ENCODE data around the gene ZMPSTE24. TPM values are rescaled to one million over a fixed set of nuclear protein-coding genes. Genes with fewer than 3 reads are reported as not detected.
A peak's percentile ranks its signal among the peaks of the same experiment; 100 is the strongest.

Gene ZMPSTE24
- total RNA-seq (2013): 27.3 TPM
- polyA plus RNA-seq (10 to 100 TPM in 2 of 3 donors, 1 to 10 TPM in 1; 6.4 to 45.6 (median 36.0) TPM), polyA minus RNA-seq (6.8 and 11.6 TPM in 2 replicates), total RNA-seq (14.0 to 37.5 (median 29.4) reads per million in 11 experiments)

DNA sequence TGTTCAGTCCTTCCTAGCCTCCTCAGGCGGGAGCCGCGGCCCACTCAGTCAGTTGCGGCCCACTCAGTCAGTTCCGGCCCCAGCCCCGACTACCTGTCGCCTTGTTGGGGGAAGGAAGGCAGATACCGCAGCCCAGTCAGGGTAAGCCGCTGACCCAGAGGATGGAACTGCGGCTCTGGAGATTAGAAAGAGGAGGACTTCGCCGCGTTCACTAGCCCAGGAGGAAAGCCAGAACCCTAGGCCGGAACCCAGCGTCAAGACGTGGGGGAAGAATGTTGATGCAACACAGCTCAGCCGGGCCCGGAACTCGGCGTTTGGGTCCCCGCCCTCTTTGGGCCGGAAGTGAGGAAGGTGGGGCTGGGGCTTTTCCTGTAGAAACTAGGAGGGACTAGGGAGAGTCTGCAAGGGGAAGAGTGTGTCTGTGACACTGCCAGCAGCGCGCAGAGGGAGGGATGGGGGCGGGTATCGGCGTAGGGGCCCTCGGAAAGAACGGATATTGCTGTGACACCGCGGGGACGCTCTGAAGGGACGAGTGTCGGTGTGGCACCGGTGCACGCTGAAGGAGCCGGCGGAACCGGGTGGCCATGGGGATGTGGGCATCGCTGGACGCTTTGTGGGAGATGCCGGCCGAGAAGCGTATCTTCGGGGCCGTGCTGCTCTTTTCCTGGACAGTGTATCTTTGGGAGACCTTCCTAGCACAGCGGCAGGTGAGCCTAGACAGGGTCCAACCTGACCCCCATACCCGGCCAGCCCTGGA lies at the start of gene ZMPSTE24:
TSS of gene ZMPSTE24 (plus strand) at position 549 of the 757 bp plus-strand sequence. CDS start at position 585, 36 bp downstream.
- H4K20me1 ChIP-seq (ENCODE audit: insufficient read depth, low read length): peaks cover 4% of the 10 kb centered on the region
- intact Hi-C loops (cut with micrococcal nuclease): loop anchor here (2.0 to 10.0 kb wide), 5 partner anchors 15 to 147 kb away; partner anchors contain the start of genes RLF (in 2 of the 2), COL9A2 (in 1 of the 2) and SMAP2 (in 1 of the 2)
- Mint-ChIP-seq H3K9me3 (no peaks in the 10 kb centered on the region), H3K36me3 (peaks cover 26 to 29% of the 10 kb centered on the region in 2 donors), H3K27ac (peak within 1 kb of the TSS; percentile 99 to 100 (median 100)), H3K4me3 (peak within 1 kb of the TSS; percentile 94 to 98), H3K27me3 (ENCODE audit: low read depth in 3 of 3) (peaks cover 0 to 2% (median 0%) of the 10 kb centered on the region in 3 donors), H3K4me1 (peaks cover 15% of the 10 kb centered on the region)
- H3K27me3 ChIP-seq (ENCODE audit: control insufficient read depth in 2 of 2, insufficient read depth in 2 of 2, low read length in 2 of 2): no peaks in the 10 kb centered on the region
- DNase-seq: peak; percentile 95 to 98 (median 98)
- peak within 1 kb of the TSS; percentile 95 for H2AFZ ChIP-seq (ENCODE audit: insufficient read depth, low read depth, low read length, poor library complexity, severe bottlenecking)
- H3K79me2 ChIP-seq (ENCODE audit: insufficient read depth, low read length): peaks cover 55% of the 10 kb centered on the region
- no peak for TF ChIP-seq CTCF (IDR thresholded peaks at IDR 0.05)
- WGBS (ENCODE audit: insufficient coverage): under 1% methylated on average over 48 of the region's 48 CpGs
- H3K27ac ChIP-seq (ENCODE audit: low read depth in 1 of 2, low read length in 2 of 2): peak within 1 kb of the TSS; percentile 98 to 99
- peak within 1 kb of the TSS; percentile 90 for H3K4me2 ChIP-seq (replicated peaks; ENCODE audit: extremely low read depth, low read length, poor library complexity, severe bottlenecking)
- H3K9me3 ChIP-seq (replicated peaks in 1 of 2; ENCODE audit: control insufficient read depth in 1 of 2, insufficient read depth in 1 of 2, low read length in 2 of 2): no peaks in the 10 kb centered on the region
- H3K36me3 ChIP-seq (replicated peaks in 1 of 2; ENCODE audit: control insufficient read depth in 1 of 2, insufficient read depth in 2 of 2, low read length in 2 of 2): peaks cover 27 to 35% of the 10 kb centered on the region in 2 donors
- H3K9ac ChIP-seq (ENCODE audit: insufficient read depth, low read length, poor library complexity, severe bottlenecking): peak within 1 kb of the TSS; percentile 98
- H3K4me1 ChIP-seq (ENCODE audit: control insufficient read depth in 1 of 2, insufficient read depth in 2 of 2, low read length in 2 of 2): peaks cover 11 to 19% of the 10 kb centered on the region in 2 donors
- peak within 1 kb of the TSS; percentile 88 to 99 (median 95) for H3K4me3 ChIP-seq (replicated peaks in 1 of 3; ENCODE audit: low read depth in 2 of 3, low read length in 3 of 3)

DNA sequence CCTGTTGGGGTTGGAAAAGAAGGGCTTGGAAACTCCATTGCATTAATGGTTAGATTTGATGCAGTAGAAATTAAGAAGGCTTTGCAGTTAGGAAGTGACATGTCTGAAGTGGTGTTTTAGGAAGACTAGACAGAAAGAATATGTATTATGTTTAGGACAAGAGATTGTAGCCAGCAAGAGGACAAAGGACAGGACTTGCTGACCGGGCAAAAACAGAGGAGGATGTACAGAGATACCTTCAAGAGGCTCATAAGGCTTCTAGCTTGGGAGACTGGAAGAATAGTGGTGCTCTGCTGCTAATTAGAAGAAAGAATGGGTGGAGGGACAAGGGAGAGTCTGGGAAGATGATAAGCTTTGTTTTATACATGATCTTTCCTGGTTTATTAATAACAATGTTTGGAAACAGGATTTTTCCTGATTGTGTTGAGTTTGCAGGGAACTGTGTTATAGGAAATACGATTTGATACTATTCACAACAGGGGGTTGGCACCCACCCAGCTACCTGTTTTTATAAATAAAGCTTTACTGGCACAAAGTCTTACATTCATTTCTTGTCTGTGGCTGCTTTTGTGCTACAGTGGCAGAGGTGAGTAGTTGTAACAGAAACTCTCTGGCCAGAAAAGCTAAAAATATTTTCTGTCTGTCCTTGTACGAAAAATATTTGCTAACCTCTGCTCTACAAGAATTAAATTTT lies 47.4 kb upstream of the ZMPSTE24 start:
- Histone ChIP-seq H3K27me3 (ENCODE audit: control insufficient read depth in 2 of 2, insufficient read depth in 2 of 2, low read length in 2 of 2) (no peaks in the 10 kb centered on the region), H3K4me3 (replicated peaks in 1 of 3; ENCODE audit: low read depth in 2 of 3, low read length in 3 of 3) (no peak overlapping the region), H3K9ac (ENCODE audit: insufficient read depth, low read length, poor library complexity, severe bottlenecking) (no peak overlapping the region), H3K4me2 (replicated peaks; ENCODE audit: extremely low read depth, low read length, poor library complexity, severe bottlenecking) (no peak overlapping the region), H4K20me1 (ENCODE audit: insufficient read depth, low read length) (peaks cover 32% of the 10 kb centered on the region), H3K79me2 (ENCODE audit: insufficient read depth, low read length) (peaks cover 7% of the 10 kb centered on the region), H3K4me1 (ENCODE audit: control insufficient read depth in 1 of 2, insufficient read depth in 2 of 2, low read length in 2 of 2) (no peaks in the 10 kb centered on the region), H3K36me3 (replicated peaks in 1 of 2; ENCODE audit: control insufficient read depth in 1 of 2, insufficient read depth in 2 of 2, low read length in 2 of 2) (peaks cover 51 to 100% of the 10 kb centered on the region in 2 donors), H3K9me3 (replicated peaks in 1 of 2; ENCODE audit: control insufficient read depth in 1 of 2, insufficient read depth in 1 of 2, low read length in 2 of 2) (no peaks in the 10 kb centered on the region), H2AFZ (ENCODE audit: insufficient read depth, low read depth, low read length, poor library complexity, severe bottlenecking) (no peak overlapping the region), H3K27ac (ENCODE audit: low read depth in 1 of 2, low read length in 2 of 2) (no peak overlapping the region)
- peaks cover 0 to 1% (median 0%) of the 10 kb centered on the region in 3 donors for H3K27me3 Mint-ChIP-seq (ENCODE audit: low read depth in 3 of 3)
- H3K27ac Mint-ChIP-seq: peak overlapping the region in 2 of 7 donors; percentile 4 to 21
- no peak overlapping the region for H3K4me3 Mint-ChIP-seq
- WGBS (ENCODE audit: insufficient coverage): 100% methylated on average over 2 of the region's 3 CpGs
- H3K4me1 Mint-ChIP-seq: no peaks in the 10 kb centered on the region
- intact Hi-C loops (cut with micrococcal nuclease): no loop called here
- H3K36me3 Mint-ChIP-seq: peaks cover 54 to 76% of the 10 kb centered on the region in 2 donors
- no peak for TF ChIP-seq CTCF (IDR thresholded peaks at IDR 0.05)
- no peaks in the 10 kb centered on the region for H3K9me3 Mint-ChIP-seq
- DNase-seq: no peak
